ENCODE data around the gene CEACAM21.

GRCh38 chr19:41555748-41556147 lies 20.2 kb upstream of the CEACAM21 start:
- TF ChIP-seq CTCF (conservative IDR thresholded peaks at IDR 0.05; ENCODE audit: low read length) (no peak), EZH2phosphoT487 (IDR thresholded peaks at IDR 0.05; ENCODE audit: borderline replicate concordance, low read depth, low read length) (no peak)

Data from OCI-LY7 (cell line).